ENCODE data around the gene TMEM163.
"Not testable (repeated sequence)": the region's sequence is repeated elsewhere in the genome, so short reads cannot be mapped to it uniquely, and the experiment has no call there.

DNA sequence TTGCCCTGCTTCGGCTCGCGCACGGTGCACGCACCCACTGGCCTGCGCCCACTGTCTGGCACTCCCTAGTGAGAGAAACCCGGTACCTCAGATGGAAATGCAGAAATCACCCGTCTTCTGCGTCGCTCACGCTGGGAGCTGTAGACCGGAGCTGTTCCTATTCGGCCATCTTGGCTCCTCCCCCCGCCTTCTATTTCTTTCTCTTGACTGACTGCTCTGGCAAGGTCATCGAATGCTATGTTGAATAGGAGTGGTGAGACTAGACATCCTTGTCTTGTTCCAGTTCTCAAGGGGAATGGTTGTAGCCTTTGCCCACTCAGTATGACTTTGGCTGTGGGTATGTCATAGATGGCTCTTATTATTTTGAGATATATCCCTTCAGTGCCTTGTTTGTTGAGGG, 62.4 kb downstream of the TMEM163 start:
- not testable (repeated sequence) for TF ChIP-seq CTCF (tag by site-specific recombination; IDR thresholded peaks at IDR 0.05); ZNF311 (tag by site-specific recombination; IDR thresholded peaks at IDR 0.05; ENCODE audit: borderline replicate concordance); ZNF558 (tag by site-specific recombination; IDR thresholded peaks at IDR 0.05)
